Heart right ventricle (tissue), 16 donors: ENCODE data around the gene BRME1. TPM values are rescaled to one million over a fixed set of nuclear protein-coding genes. Genes with fewer than 3 reads are reported as not detected.

Experiments used
- ATAC-seq, 8 donors: fragments of 200-7000 bp; cut with Tn5 transposase; one replicate each; pipeline ENCODE4 v1.9.1; 2020; ENCODE audit warnings: mild to moderate bottlenecking in 8 of 8, moderate library complexity in 8 of 8, moderate number of reproducible peaks in 1 of 8
- DNase-seq, 2 donors: peaks; one replicate each; pipeline ENCODE4 v3.0.0-alpha.2; 2020
- H3K27ac ChIP-seq, 10 donors: fragments of 200-600 bp; sonication (generic) in 2 of 10; one replicate each; pipeline versions ENCODE4 v1.5.0 to v1.8.0; 2020 to 2022; ENCODE audit warnings: mild to moderate bottlenecking in 3 of 10
- H3K27me3 ChIP-seq, 7 donors: fragments of 200-600 bp; one replicate each; pipeline ENCODE4 v1.8.0; 2021 to 2022; ENCODE audit warnings: mild to moderate bottlenecking in 2 of 7
- H3K36me3 ChIP-seq, 9 donors: fragments of 200-600 bp; sonication (generic) in 1 of 9; one replicate each; pipeline versions ENCODE4 v1.5.0 to v1.8.0; 2020 to 2022; ENCODE audit warnings: mild to moderate bottlenecking in 2 of 9
- H3K4me1 ChIP-seq, 9 donors: fragments of 200-600 bp; sonication (generic) in 1 of 9; one replicate each; pipeline versions ENCODE4 v1.5.0 to v1.8.0; 2020 to 2022; ENCODE audit warnings: mild to moderate bottlenecking in 4 of 9
- H3K4me3 ChIP-seq, 10 donors: fragments of 200-600 bp; sonication (generic) in 2 of 10; one replicate each; pipeline versions ENCODE4 v1.5.0 to v1.8.0; 2020 to 2022; ENCODE audit warnings: mild to moderate bottlenecking in 7 of 10, moderate library complexity in 2 of 10
- H3K9me3 ChIP-seq, 11 donors: fragments of 200-600 bp in 10 of 11; sonication (generic) in 2 of 11; one replicate each; pipeline versions ENCODE4 v1.5.0 to v1.8.0; 2013 to 2022; ENCODE audit warnings: mild to moderate bottlenecking in 2 of 11, control low read depth in 1 of 11, moderate library complexity in 1 of 11
- WGBS, 2 donors: extraction: QIAGEN DNeasy Blood & Tissue Kit; methylation state at CpG; one replicate each; pipeline ENCODE4 v1.1.7; 2013; ENCODE audit warnings: inconsistent platforms in 1 of 2; 5-methylcytosine and 5-hydroxymethylcytosine counted together
- intact Hi-C, 10 donors: fragments of 100-400 bp; cut with DNase I; formaldehyde crosslinking; loops; one replicate each; pipeline versions ENCODE4 v1.11.1 to v1.14.2; 2022
- polyA plus RNA-seq, 2 donors: library from polyadenylated mRNA; stranded (reverse); fragments of 200-250 nt; gene quantifications; one replicate each; pipeline ENCODE4 v1.2.3, GENCODE V29; 2013
- total RNA-seq, 10 donors: library from RNA; stranded (reverse); fragmentation: NEBNext Ultra II Directional in 3 of 10; extraction: Animal tissue kit (Norgen Biotek cat#: 25700) in 3 of 10; gene quantifications; one replicate each; pipeline versions ENCODE4 v1.2.1 to v1.2.4, GENCODE V29; 2021 to 2023
- TF ChIP-seq, protein P1 (sequence below), 9 donors: fragments of 200-600 bp; sonication (generic) in 2 of 9; IDR thresholded peaks; one replicate each; pipeline versions ENCODE4 v1.5.0 to v1.8.0; 2021 to 2022; ENCODE audit warnings: antibody characterized with exemption in 9 of 9, mild to moderate bottlenecking in 5 of 9, moderate library complexity in 1 of 9
- donor health status: Arrhythmogenic right ventricular cardiomyopathy.
- donor health status: ischemic (EF 13 %, LVEDD 7.1; RV severe dilation, severe dysfunction).
- donor health status: healthy with polysubstance abuse.
- donor health status: DM: no; HTN: yes; CAD: no.
- donor health status: DM: no; HTN: no; CAD: no.
- donor health status: ischemic (EF 25% LVEDD 6.9; RV normal size, moderate dysfunction).
- donor health status: ischemic (EF 25% LVEDD 5.7; RV mildly dilated, moderate dysfunction).
- donor health status: healthy.
- donor health status: DM: yes; HTN: yes; CAD: no.
- donor health status: Ischemic cardiomyopathy.
- donor health status: ischemic (EF 35%, LVEDD 5.7; RV mildly dilated, moderate dysfunction).
- donor health status: nonischemic (EF 11% LVEDD 7.7; RV severe dilation, severe dysfunction).
- donor health status: DM: yes; HTN: yes; CAD: no.
- donor health status: PGD.
- donor health status: ischemic (EF 29% LVEDD 5.4; RV normal size, mild dysfunction).
- donor health status: nonischemic (EF 23%, LVEDD 6.1; RV moderate dilation, normal function).

Gene BRME1
- total and polyA plus RNA-seq, 12 donors, result 0.19 to 2.0 (median 0.63) TPM; not detected in 2

GRCh38 chr19:13906910-13907309, 993 bp upstream of the BRME1 start:
- no peaks in the 10 kb centered on the region for H3K9me3 ChIP-seq
- ATAC-seq (no peak), DNase-seq (no peak)
- TF ChIP-seq, protein P1, sequence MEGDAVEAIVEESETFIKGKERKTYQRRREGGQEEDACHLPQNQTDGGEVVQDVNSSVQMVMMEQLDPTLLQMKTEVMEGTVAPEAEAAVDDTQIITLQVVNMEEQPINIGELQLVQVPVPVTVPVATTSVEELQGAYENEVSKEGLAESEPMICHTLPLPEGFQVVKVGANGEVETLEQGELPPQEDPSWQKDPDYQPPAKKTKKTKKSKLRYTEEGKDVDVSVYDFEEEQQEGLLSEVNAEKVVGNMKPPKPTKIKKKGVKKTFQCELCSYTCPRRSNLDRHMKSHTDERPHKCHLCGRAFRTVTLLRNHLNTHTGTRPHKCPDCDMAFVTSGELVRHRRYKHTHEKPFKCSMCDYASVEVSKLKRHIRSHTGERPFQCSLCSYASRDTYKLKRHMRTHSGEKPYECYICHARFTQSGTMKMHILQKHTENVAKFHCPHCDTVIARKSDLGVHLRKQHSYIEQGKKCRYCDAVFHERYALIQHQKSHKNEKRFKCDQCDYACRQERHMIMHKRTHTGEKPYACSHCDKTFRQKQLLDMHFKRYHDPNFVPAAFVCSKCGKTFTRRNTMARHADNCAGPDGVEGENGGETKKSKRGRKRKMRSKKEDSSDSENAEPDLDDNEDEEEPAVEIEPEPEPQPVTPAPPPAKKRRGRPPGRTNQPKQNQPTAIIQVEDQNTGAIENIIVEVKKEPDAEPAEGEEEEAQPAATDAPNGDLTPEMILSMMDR (IDR thresholded peaks at IDR 0.05), result no peak
- H3K36me3 ChIP-seq, result peaks cover 0 to 37% (median 9%) of the 10 kb centered on the region in 9 donors
- peak overlapping the region in 6 of 10 donors; percentile 66 to 87 (median 81) for H3K27ac ChIP-seq
- peak overlapping the region in 9 of 10 donors; percentile 80 to 97 (median 86) for H3K4me3 ChIP-seq
- intact Hi-C loops, result no loop called here
- no peaks in the 10 kb centered on the region for H3K27me3 ChIP-seq
- H3K4me1 ChIP-seq, result peaks cover 0 to 25% (median 16%) of the 10 kb centered on the region in 9 donors
- 93 to 98% methylated on average over 5 of the region's 5 CpGs for WGBS, 2 donors

DNA sequence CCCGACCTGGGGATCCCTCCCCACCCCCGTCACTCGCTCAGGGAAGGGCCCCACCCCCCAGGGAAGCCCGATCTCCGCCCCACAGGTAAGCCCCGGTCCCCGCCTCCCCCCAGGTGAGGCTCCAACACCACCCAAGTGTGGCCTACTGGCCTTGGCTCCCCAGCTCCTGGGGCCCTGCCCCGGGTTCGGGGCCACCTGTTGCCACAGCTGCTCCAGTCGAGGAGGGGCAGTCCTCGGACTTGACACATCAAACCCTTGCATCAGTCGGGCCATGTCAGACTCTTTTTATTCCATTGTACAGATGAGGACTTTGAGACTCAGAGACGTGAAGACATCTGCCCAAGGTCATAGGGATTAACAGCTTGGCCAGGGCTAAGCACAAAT, 596 bp upstream of the BRME1 start:
- TF ChIP-seq, protein P1 (IDR thresholded peaks at IDR 0.05), result no peak

DNA sequence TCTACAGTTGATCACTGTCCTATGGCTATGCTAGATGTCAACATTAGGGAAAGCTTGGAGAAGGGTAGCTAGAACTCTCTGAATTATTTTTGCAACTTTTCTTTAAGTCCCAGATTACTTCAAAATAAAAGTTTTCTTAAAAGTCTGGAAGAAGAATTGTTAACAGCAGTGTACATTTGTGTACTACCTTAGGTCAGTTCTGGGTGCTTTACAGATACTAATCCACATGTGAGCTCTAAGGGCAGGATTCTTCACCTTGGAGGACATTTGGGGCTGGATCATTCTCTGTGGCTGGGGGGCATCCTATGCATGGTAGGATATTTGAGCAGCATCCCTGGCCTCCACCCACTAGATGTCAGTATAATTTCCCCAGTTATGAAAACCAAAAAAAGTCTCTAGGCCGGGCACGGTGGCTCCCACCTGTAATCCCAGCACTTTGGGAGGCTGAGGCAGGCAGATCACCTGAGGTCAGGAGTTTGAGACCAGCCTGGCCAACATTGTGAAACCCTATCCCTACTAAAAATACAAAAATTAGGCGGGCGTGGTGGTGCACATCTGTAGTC, 2.8 kb downstream of the BRME1 start:
- TF ChIP-seq, protein P1 (IDR thresholded peaks at IDR 0.05), result peak in 7 of 9 donors; percentile 16 to 52 (median 34)
- H3K36me3 ChIP-seq, result no peaks in the 10 kb centered on the region
- 71 to 76% methylated on average over 4 of the region's 4 CpGs for WGBS, 2 donors

More for the DNA sequence above, 596 bp upstream of the BRME1 start:
- DNase-seq (peak in 1 of 2 donors; percentile 27), ATAC-seq (peak; percentile 6 to 64 (median 22))
- Histone ChIP-seq H3K27ac (peak overlapping the region in 9 of 10 donors; percentile 33 to 87 (median 69)), H3K27me3 (no peaks in the 10 kb centered on the region), H3K4me3 (peak overlapping the region; percentile 77 to 97 (median 85)), H3K4me1 (peaks cover 0 to 25% (median 16%) of the 10 kb centered on the region in 9 donors), H3K9me3 (no peaks in the 10 kb centered on the region), H3K36me3 (peaks cover 0 to 33% (median 8%) of the 10 kb centered on the region in 9 donors)
- WGBS, 2 donors, result 5 to 7% methylated on average over 10 to 13 of the region's 13 CpGs
- intact Hi-C loops, result no loop called here

DNA sequence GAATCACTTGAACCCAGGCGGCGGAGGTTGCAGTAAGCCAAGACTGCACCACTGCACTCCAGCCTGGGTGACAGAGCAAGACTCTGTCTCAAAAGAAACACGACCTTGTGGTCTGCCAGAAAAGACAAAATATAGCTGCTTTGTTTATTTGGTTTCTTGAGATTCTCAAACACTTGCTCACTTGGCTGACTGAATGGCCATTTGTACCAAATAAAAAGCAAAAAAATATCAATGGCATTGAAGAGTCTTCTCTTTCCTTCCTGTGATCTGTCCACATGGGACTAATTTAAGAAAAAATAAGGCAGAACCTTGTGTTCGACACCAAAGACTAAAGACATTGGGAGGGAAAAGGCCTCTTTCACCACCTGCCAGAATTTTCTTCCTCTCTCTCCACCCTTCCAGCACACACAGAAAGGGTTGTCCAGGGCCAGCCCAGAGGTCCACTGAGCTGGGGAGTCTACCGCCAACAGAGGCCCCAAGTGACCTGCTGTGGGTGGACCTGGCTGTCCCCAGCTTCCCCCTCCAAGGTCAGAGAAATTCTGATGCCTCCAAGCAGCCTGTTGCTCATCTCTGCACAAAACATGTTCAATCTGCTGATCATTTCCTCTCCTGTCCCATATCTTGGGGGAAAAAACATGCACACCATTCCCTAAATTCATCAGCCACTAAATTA, 5.9 kb downstream of the BRME1 start:
- Histone ChIP-seq H3K36me3 (no peaks in the 10 kb centered on the region), H3K9me3 (no peaks in the 10 kb centered on the region), H3K27ac (peak overlapping the region in 2 of 10 donors; percentile 4 to 19), H3K4me1 (no peaks in the 10 kb centered on the region), H3K27me3 (no peaks in the 10 kb centered on the region), H3K4me3 (no peak overlapping the region)
- ATAC-seq, result peak in 5 of 8 donors; percentile 16 to 72 (median 53)
- no peak for DNase-seq
- TF ChIP-seq, protein P1 (IDR thresholded peaks at IDR 0.05), result no peak
- intact Hi-C loops, result loop anchor here in 1 of 10 donors (5.0 kb wide), 1 partner anchor 52 kb away; the partner anchor contains the start of gene DCAF15
- 70 to 73% methylated on average over 5 of the region's 5 CpGs for WGBS, 2 donors

More for the DNA sequence above, 2.8 kb downstream of the BRME1 start:
- ATAC-seq (no peak), DNase-seq (no peak)
- Histone ChIP-seq H3K4me1 (peaks cover 0 to 20% (median 16%) of the 10 kb centered on the region in 9 donors), H3K27me3 (no peaks in the 10 kb centered on the region), H3K9me3 (no peaks in the 10 kb centered on the region), H3K27ac (no peak overlapping the region), H3K4me3 (no peak overlapping the region)
- intact Hi-C loops, result loop anchor here in 1 of 10 donors (5.0 kb wide), 1 partner anchor 49 kb away; the partner anchor contains the start of gene DCAF15
